SH-SY5Y (cell line): ENCODE data around the gene MORN3.

Experiments
- GATA2 ChIP-seq: IDR thresholded peaks from 2 replicates; pipeline ENCODE4 v1.6.1; 2011; ENCODE audit warnings: mild to moderate bottlenecking, low read depth, low read length
- GATA3 ChIP-seq: IDR thresholded peaks from 2 replicates; pipeline ENCODE4 v1.6.1; 2011; ENCODE audit warnings: low read depth, mild to moderate bottlenecking, low read length, moderate library complexity

- TF ChIP-seq GATA3 = no peak
- no peak for TF ChIP-seq GATA2
These were observed 23.8 kb upstream of the MORN3 start for GRCh38 chr12:121693155-121693687.
